ENCODE data around the gene PGGT1B. TPM values are rescaled to one million over a fixed set of nuclear protein-coding genes. Genes with fewer than 3 reads are reported as not detected.
A peak's percentile ranks its signal among the peaks of the same experiment; 100 is the strongest.

Gene PGGT1B
- polyA plus RNA-seq, 1 donor from 2014 or later: 6.6 TPM

DNA sequence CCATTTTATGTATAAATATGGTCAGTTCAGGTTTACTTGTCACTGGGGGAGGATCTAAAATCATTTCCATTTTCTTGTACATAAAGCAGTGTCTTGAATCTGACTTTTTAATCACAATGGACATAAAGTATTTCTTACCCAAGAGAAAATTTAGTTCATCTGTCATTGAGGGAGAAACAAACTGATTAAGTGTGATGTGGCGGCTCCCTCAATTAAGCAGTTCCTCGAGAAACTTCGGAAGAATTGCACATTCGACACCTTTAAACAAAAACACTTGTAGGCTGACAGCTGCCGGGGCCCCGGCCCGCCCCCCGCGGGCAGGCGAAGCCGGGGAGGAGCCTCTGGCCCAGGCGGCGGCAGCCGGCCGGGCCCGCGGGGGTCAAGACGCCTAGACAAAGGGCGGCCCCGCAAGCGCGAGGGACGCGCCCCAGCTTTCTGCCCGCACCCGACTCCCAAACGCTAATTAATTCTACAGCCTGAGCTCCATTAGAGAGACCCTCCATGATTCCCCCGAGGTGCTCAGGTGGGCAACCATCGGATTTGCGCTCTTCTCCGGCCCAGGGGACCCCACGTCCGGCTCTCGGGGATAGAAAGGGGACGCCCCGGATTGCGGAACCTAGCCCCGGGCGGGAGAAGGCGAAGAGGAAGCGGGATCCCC is 93.7 kb downstream of the PGGT1B start:
- peak overlapping the region; percentile 97 for H3K4me2 ChIP-seq (ENCODE audit: low read length)
- no peaks in the 10 kb centered on the region for H3K9me2 ChIP-seq (ENCODE audit: insufficient read depth, low read length)
- H3K4me3 ChIP-seq (ENCODE audit: low read length): peak overlapping the region; percentile 85
- peaks cover 5% of the 10 kb centered on the region for H3K27me3 ChIP-seq (ENCODE audit: insufficient read depth, low read depth, low read length)
- H3K79me2 ChIP-seq (replicated peaks; ENCODE audit: insufficient read depth, low read length): peaks cover 55% of the 10 kb centered on the region
- peaks cover 3% of the 10 kb centered on the region for H3K36me3 ChIP-seq (ENCODE audit: insufficient read depth, low read length)
- peak overlapping the region; percentile 75 for H2AFZ ChIP-seq (ENCODE audit: low read depth, low read length)
- peaks cover 9% of the 10 kb centered on the region for H3F3A ChIP-seq (ENCODE audit: insufficient read depth, low read length, poor library complexity, severe bottlenecking)
- H3K27ac ChIP-seq (ENCODE audit: low read length): peak overlapping the region; percentile 80
- H3K9me3 ChIP-seq (ENCODE audit: low read length): peaks cover 19% of the 10 kb centered on the region
- H3K9ac ChIP-seq (ENCODE audit: low read length): peak overlapping the region; percentile 89
- TF ChIP-seq EZH2 (IDR thresholded peaks at IDR 0.05; ENCODE audit: borderline replicate concordance, insufficient read depth, low read length, poor library complexity, severe bottlenecking): no peak
- no peaks in the 10 kb centered on the region for H4K20me1 ChIP-seq (ENCODE audit: insufficient read depth)

DNA sequence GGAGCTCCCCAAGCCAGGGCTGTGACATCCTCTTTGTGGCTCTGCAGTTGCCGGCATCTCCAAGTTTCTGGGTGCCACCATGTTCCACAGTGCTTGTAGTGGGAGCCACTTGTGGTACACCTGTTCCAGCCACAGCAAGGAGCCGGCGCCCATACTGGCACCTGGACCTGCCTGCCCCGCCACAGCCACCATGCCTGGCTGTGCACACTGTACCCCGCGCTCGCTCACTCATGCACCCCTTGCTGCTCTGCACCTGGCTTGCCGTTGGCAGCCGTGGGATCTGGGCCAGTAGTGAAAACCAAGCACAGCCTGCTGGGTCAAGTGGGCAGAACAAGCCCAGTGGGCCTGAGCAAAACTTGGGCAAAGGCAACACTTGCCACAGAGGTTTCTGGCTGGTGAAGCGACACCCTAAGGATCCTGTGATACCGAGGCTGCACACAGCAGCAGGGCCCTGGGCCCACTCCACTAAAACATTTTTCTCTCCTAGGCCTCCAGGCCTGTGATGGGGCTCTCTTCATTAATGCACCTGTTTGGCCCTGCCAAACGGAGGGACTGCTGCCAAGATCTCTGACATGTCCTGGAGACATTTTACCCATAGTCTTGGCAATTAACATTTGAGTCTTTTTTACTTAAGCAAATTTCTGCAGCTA is 95.8 kb downstream of the PGGT1B start:
- Histone ChIP-seq H4K20me1 (ENCODE audit: insufficient read depth) (no peaks in the 10 kb centered on the region), H3K9me2 (ENCODE audit: insufficient read depth, low read length) (no peaks in the 10 kb centered on the region), H3K4me2 (ENCODE audit: low read length) (no peak overlapping the region), H3K4me3 (ENCODE audit: low read length) (peak overlapping the region; percentile 85), H3K79me2 (replicated peaks; ENCODE audit: insufficient read depth, low read length) (peaks cover 71% of the 10 kb centered on the region), H2AFZ (ENCODE audit: low read depth, low read length) (no peak overlapping the region), H3K27me3 (ENCODE audit: insufficient read depth, low read depth, low read length) (peaks cover 5% of the 10 kb centered on the region), H3K27ac (ENCODE audit: low read length) (no peak overlapping the region), H3K36me3 (ENCODE audit: insufficient read depth, low read length) (peaks cover 3% of the 10 kb centered on the region), H3F3A (ENCODE audit: insufficient read depth, low read length, poor library complexity, severe bottlenecking) (peaks cover 9% of the 10 kb centered on the region), H3K9me3 (ENCODE audit: low read length) (peaks cover 19% of the 10 kb centered on the region), H3K9ac (ENCODE audit: low read length) (no peak overlapping the region)
- no peak for TF ChIP-seq MXI1 (conservative IDR thresholded peaks at IDR 0.05; ENCODE audit: poor library complexity, severe bottlenecking)
- TF ChIP-seq EZH2 (IDR thresholded peaks at IDR 0.05; ENCODE audit: borderline replicate concordance, insufficient read depth, low read length, poor library complexity, severe bottlenecking): no peak
- no peak for TF ChIP-seq TAF1 (IDR thresholded peaks at IDR 0.05; ENCODE audit: low read depth)
- TF ChIP-seq, protein P1, sequence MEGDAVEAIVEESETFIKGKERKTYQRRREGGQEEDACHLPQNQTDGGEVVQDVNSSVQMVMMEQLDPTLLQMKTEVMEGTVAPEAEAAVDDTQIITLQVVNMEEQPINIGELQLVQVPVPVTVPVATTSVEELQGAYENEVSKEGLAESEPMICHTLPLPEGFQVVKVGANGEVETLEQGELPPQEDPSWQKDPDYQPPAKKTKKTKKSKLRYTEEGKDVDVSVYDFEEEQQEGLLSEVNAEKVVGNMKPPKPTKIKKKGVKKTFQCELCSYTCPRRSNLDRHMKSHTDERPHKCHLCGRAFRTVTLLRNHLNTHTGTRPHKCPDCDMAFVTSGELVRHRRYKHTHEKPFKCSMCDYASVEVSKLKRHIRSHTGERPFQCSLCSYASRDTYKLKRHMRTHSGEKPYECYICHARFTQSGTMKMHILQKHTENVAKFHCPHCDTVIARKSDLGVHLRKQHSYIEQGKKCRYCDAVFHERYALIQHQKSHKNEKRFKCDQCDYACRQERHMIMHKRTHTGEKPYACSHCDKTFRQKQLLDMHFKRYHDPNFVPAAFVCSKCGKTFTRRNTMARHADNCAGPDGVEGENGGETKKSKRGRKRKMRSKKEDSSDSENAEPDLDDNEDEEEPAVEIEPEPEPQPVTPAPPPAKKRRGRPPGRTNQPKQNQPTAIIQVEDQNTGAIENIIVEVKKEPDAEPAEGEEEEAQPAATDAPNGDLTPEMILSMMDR (IDR thresholded peaks at IDR 0.05; ENCODE audit: poor library complexity, severe bottlenecking): no peak
- no peak for TF ChIP-seq POLR2AphosphoS5 (IDR thresholded peaks at IDR 0.05)
- TF ChIP-seq, protein P2, sequence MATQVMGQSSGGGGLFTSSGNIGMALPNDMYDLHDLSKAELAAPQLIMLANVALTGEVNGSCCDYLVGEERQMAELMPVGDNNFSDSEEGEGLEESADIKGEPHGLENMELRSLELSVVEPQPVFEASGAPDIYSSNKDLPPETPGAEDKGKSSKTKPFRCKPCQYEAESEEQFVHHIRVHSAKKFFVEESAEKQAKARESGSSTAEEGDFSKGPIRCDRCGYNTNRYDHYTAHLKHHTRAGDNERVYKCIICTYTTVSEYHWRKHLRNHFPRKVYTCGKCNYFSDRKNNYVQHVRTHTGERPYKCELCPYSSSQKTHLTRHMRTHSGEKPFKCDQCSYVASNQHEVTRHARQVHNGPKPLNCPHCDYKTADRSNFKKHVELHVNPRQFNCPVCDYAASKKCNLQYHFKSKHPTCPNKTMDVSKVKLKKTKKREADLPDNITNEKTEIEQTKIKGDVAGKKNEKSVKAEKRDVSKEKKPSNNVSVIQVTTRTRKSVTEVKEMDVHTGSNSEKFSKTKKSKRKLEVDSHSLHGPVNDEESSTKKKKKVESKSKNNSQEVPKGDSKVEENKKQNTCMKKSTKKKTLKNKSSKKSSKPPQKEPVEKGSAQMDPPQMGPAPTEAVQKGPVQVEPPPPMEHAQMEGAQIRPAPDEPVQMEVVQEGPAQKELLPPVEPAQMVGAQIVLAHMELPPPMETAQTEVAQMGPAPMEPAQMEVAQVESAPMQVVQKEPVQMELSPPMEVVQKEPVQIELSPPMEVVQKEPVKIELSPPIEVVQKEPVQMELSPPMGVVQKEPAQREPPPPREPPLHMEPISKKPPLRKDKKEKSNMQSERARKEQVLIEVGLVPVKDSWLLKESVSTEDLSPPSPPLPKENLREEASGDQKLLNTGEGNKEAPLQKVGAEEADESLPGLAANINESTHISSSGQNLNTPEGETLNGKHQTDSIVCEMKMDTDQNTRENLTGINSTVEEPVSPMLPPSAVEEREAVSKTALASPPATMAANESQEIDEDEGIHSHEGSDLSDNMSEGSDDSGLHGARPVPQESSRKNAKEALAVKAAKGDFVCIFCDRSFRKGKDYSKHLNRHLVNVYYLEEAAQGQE (IDR thresholded peaks at IDR 0.05; ENCODE audit: borderline replicate concordance): no peak
- TF ChIP-seq RAD21 (conservative IDR thresholded peaks at IDR 0.05): no peak
- no peak for TF ChIP-seq SMC3 (conservative IDR thresholded peaks at IDR 0.05; ENCODE audit: poor library complexity)
- no peak for TF ChIP-seq EP300 (conservative IDR thresholded peaks at IDR 0.05; ENCODE audit: poor library complexity, severe bottlenecking)

Measured in neural cell (in vitro differentiated cells).